T-helper 17 cell (primary cell): ENCODE measurements around the gene IFNL3. TPM values are rescaled to one million over a fixed set of nuclear protein-coding genes. Genes with fewer than 3 reads are reported as not detected.
"Not testable (repeated sequence)": the region's sequence is repeated elsewhere in the genome, so short reads cannot be mapped to it uniquely, and the experiment has no call there.

ENCODE experiments used
- ATAC-seq: fragments of 150-1000 bp; cut with Tn5 transposase; 2 replicates; pipeline ENCODE4 v1.10.0; 2021; ENCODE audit warnings: mild to moderate bottlenecking, moderate library complexity
- DNase-seq, 3 donors: peaks; one replicate each; pipeline versions ENCODE4 v3.0.0 to v3.0.0-alpha.2; 2020 to 2021
- H3K9me3 ChIP-seq: one replicate; pipeline ENCODE4 v1.7.0; 2013; ENCODE audit warnings: low read length, mild to moderate bottlenecking; ENCODE audit not compliant: control insufficient read depth, poor library complexity, severe bottlenecking
- H3K27ac Mint-ChIP-seq: one replicate; pipeline ENCODE4 v1.8.0; 2022; ENCODE audit warnings: mild to moderate bottlenecking, moderate library complexity, mixed read lengths
- H3K27me3 Mint-ChIP-seq: one replicate; pipeline ENCODE4 v1.8.0; 2022; ENCODE audit warnings: mixed read lengths
- H3K36me3 Mint-ChIP-seq: one replicate; pipeline ENCODE4 v1.8.0; 2022; ENCODE audit warnings: low read depth, mixed read lengths
- H3K4me1 Mint-ChIP-seq: one replicate; pipeline ENCODE4 v1.8.0; 2022; ENCODE audit warnings: mild to moderate bottlenecking, mixed read lengths
- H3K4me3 Mint-ChIP-seq: one replicate; pipeline ENCODE4 v1.8.0; 2022; ENCODE audit warnings: mild to moderate bottlenecking, moderate library complexity, mixed read lengths
- total RNA-seq, 4 donors: library from RNA in 2 of 4; stranded (reverse) in 2 of 4; gene quantifications; one replicate each; pipeline ENCODE4 v1.2.3 and lab custom pipeline; 2022 to 2026

IFNL3 gene
- total RNA-seq, 2 donors from 2014 or later = not detected

GRCh38 chr19:39246951-39247669, 2.3 kb upstream of the IFNL3 start:
- DNase-seq (no peak), ATAC-seq (peak; percentile 69)
- H3K27ac Mint-ChIP-seq = no peak overlapping the region
- peaks cover 7% of the 10 kb centered on the region for H3K27me3 Mint-ChIP-seq
- no peaks in the 10 kb centered on the region for H3K36me3 Mint-ChIP-seq
- peaks cover 10% of the 10 kb centered on the region for H3K4me1 Mint-ChIP-seq
- H3K4me3 Mint-ChIP-seq = peak overlapping the region; percentile 73
- no peaks in the 10 kb centered on the region for H3K9me3 ChIP-seq

DNA sequence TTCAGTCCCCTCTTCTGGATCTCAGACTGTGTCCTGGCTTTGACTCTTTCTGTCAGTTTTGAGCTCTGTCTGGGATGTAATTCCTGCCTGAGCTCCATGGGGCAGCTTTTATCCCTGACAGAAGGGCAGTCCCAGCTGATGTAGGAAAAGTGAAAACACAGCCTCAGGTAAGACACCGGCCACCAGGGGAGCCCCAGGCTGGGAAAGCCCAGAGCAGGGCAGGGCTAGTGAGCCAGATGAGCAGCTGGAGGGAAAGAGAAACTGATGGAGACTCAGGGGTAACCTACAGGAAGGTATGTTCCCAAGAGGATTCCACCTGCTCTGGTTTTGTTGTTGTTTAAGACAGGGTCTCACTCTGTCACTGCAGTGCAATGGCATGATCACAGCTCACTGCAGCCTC, 360 bp upstream of the IFNL3 start:
- H3K4me3 Mint-ChIP-seq, H3K9me3 ChIP-seq, DNase-seq, H3K36me3 Mint-ChIP-seq, H3K4me1 Mint-ChIP-seq, H3K27me3 Mint-ChIP-seq, H3K27ac Mint-ChIP-seq: not testable (repeated sequence)
- ATAC-seq = peak; percentile 59

DNA sequence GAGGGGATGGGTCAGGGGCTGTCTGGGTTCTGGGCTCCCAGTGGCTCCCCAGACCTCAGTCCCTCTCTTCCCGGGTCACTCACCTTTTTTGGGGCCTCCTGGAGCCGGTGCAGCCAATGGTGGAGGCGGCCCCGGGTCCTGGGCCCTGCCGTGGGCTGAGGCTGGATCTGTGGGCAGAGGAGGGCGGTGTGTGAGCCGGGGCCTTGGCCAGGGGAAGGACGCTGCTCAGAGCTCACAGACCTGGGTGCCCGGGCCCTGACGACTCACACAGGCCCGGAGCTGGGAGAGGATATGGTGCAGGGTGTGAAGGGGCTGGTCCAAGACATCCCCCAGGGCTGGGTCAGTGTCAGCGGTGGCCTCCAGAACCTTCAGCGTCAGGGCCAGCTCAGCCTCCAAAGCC, 1.1 kb downstream of the IFNL3 start:
- H3K27me3 Mint-ChIP-seq = peaks cover 13% of the 10 kb centered on the region
- H3K36me3 Mint-ChIP-seq, H3K27ac Mint-ChIP-seq, ATAC-seq, H3K4me3 Mint-ChIP-seq, DNase-seq, H3K4me1 Mint-ChIP-seq, H3K9me3 ChIP-seq: not testable (repeated sequence)

DNA sequence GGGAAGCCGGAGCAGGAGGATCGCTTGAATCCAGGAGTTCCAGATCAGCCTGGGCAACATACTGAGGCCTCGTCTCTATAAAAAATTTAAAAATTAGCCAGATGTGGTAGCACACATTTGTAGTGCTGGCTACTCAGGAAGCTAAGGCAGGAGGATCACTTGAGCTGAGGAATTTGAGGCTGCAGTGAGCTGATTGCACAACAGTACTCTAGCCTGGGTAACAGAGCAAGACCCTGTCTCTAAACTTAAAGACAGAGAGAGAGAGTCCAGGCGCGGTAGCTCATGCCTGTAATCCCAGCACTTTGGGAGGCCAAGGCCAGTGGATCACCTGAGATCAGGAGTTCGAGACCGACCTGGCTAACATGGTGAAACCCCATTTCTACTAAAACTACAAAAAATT, 4.4 kb downstream of the IFNL3 start:
- Mint-ChIP-seq H3K27ac (no peak overlapping the region), H3K4me1 (peaks cover 24% of the 10 kb centered on the region), H3K36me3 (no peaks in the 10 kb centered on the region), H3K27me3 (peaks cover 13% of the 10 kb centered on the region), H3K4me3 (no peak overlapping the region)
- DNase-seq (no peak), ATAC-seq (no peak)
- H3K9me3 ChIP-seq = no peaks in the 10 kb centered on the region

GRCh38 chr19:39238944-39239343, 5.9 kb downstream of the IFNL3 start:
- DNase-seq = no peak
- Mint-ChIP-seq H3K4me3 (no peak overlapping the region), H3K27ac (peak overlapping the region; percentile 53), H3K27me3 (peaks cover 5% of the 10 kb centered on the region), H3K36me3 (no peaks in the 10 kb centered on the region), H3K4me1 (peaks cover 21% of the 10 kb centered on the region)
- ATAC-seq = no peak
- H3K9me3 ChIP-seq = no peaks in the 10 kb centered on the region

DNA sequence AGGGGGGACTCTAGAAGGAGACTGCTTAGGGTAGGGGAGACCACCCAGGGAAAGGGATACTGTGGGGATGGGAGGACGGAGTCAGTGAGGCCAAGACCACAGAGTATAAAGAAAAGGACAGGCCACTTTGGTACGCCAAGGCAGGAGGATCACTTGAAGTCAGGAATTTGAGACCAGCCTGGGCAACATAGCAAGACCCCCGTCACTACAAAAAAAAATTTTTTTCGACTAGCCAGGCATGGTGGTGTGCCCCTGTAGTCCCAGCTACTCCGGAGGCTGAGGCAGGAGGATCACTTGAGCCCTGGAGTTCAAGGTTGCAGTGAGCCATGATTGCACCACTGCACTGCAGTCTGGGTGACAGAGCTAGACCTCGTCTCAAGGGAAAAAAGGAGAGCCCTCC, 6.6 kb downstream of the IFNL3 start:
- no peak for ATAC-seq
- Mint-ChIP-seq H3K4me1 (peaks cover 21% of the 10 kb centered on the region), H3K36me3 (no peaks in the 10 kb centered on the region), H3K27ac (peak overlapping the region; percentile 53), H3K4me3 (peak overlapping the region; percentile 80), H3K27me3 (peaks cover 5% of the 10 kb centered on the region)
- no peak for DNase-seq
- H3K9me3 ChIP-seq = no peaks in the 10 kb centered on the region

DNA sequence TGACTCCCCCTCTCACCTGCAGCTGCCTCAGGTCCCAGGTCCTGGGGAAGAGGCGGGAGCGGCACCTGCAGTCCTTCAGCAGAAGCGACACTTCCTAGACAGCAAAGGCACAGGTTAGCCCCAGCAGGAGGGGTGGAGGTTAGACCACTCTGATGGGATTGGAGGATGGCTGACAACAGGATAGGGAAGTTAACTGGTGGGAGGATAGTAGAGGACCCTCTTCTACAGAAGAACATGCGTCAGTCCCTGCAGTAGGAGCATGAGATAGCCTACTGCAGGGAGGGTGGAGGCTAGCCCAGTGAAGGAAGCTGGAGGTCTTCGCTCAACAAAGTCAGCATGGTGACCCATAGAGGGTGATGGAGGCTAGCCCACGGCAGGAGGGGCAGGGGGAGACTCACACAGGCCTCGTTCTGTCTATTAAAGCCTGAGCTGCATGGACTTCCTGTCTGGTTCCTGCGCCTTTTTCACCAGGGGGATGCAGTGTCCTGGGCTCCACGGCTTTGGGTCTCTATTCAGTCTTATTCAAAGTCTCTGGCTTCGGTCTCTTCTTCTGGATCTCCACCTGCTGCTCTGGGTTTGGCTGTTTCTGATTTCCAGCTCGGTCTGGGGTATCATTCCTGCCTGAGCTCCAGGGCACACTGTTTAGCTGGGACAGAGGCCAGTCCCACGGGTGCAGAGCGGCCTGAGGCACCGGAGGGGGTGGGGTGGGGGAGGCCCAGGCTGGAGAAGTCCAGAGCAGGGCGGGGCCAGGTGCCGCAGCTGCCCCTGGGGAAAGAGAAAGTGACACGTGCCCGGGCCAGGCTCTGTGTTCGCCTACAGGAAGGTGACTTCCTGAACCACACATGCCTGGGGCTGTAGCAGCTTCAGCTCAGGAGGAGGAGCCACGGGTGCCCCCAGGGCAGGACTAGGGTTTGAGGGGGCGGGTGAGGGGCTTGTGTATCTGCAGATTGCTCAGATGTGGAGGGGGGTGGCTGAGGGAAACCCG, 7.3 kb downstream of the IFNL3 start:
- Mint-ChIP-seq H3K27ac (peak overlapping the region; percentile 32), H3K27me3 (peaks cover 5% of the 10 kb centered on the region), H3K36me3 (no peaks in the 10 kb centered on the region), H3K4me3 (peak overlapping the region; percentile 80), H3K4me1 (peaks cover 21% of the 10 kb centered on the region)
- DNase-seq (peak in 2 of 3 donors; percentile 12 to 14), ATAC-seq (peak; percentile 74)
- H3K9me3 ChIP-seq = no peaks in the 10 kb centered on the region

DNA sequence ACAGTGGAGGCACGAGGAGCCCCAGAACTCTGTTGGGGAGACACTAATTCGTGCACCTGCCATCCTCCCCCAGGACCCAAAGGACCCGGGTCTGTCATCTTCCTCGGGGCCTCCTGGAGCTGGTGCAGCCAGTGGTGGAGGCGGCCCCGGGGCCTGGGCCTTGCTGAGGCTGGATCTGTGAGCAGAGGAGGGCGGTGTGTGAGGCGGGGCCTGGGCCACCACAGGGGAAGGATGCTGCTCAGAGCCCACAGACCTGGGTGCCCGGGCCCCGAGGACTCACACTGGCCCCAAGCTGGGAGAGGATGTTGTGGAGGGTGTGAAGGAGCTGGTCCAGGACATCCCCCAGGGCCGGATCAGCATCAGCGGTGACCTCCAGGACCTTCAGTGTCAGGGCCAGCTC, 8.3 kb downstream of the IFNL3 start:
- peak; percentile 67 for ATAC-seq
- DNase-seq = no peak
- H3K9me3 ChIP-seq = no peaks in the 10 kb centered on the region
- peak overlapping the region; percentile 74 for H3K27ac Mint-ChIP-seq
- H3K36me3 Mint-ChIP-seq = no peaks in the 10 kb centered on the region
- peaks cover 5% of the 10 kb centered on the region for H3K27me3 Mint-ChIP-seq
- H3K4me3 Mint-ChIP-seq = peak overlapping the region; percentile 19
- peaks cover 21% of the 10 kb centered on the region for H3K4me1 Mint-ChIP-seq

DNA sequence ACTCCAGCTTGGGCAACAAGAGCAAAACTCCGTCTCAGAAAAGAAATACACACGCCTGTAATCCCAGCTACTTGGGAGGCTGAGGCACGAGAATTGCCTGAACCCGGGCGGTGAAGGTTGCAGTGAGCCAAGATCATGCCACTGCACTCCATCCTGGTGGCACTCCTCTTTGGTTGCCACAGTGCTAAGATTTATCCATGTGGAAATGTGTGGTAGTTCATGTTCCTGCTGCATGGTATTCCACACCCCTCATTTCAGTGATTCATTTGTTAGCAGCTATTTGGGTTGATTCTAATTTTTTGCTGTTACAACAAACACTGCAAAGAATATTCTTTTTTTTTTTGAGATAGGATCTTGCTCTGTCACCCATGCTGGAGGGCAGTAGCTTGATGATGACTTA, 12.1 kb downstream of the IFNL3 start:
- H3K4me3 Mint-ChIP-seq = no peak overlapping the region
- DNase-seq (no peak), ATAC-seq (no peak)
- no peaks in the 10 kb centered on the region for H3K27me3 Mint-ChIP-seq
- no peak overlapping the region for H3K27ac Mint-ChIP-seq
- peaks cover 13% of the 10 kb centered on the region for H3K4me1 Mint-ChIP-seq
- H3K9me3 ChIP-seq = no peaks in the 10 kb centered on the region
- H3K36me3 Mint-ChIP-seq = no peaks in the 10 kb centered on the region

- H3K9me3 ChIP-seq = no peaks in the 10 kb centered on the region
- no peak overlapping the region for H3K4me3 Mint-ChIP-seq
- no peak overlapping the region for H3K27ac Mint-ChIP-seq
- H3K4me1 Mint-ChIP-seq = peaks cover 2% of the 10 kb centered on the region
- DNase-seq (no peak), ATAC-seq (no peak)
- H3K27me3 Mint-ChIP-seq = peaks cover 15% of the 10 kb centered on the region
- H3K36me3 Mint-ChIP-seq = no peaks in the 10 kb centered on the region
Measured at GRCh38 chr19:39230096-39230764, 14.6 kb downstream of the IFNL3 start.

DNA sequence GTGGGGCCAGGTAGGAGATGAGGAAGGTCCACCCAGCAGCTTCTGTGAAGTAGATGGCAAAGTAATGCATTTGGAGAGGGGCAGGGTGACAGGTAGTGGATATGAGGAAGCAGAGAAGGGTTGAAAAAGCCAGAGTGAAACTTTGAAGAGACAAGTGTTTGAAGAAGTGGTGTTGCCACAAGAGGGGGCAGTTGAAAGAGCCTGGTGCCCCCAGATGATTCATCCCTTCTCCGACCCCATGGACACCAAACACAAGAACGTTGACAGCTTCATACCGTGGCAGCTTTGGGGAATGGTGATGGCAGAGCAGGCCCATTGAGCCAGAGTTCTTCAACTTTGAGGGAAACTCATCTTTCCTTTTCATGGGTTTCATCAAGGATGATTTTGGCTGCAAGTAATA, 19.9 kb downstream of the IFNL3 start:
- ATAC-seq = no peak
- no peak for DNase-seq
- Mint-ChIP-seq H3K27me3 (peaks cover 53% of the 10 kb centered on the region), H3K36me3 (peaks cover 5% of the 10 kb centered on the region), H3K4me3 (no peak overlapping the region), H3K27ac (no peak overlapping the region), H3K4me1 (peaks cover 6% of the 10 kb centered on the region)
- H3K9me3 ChIP-seq = no peaks in the 10 kb centered on the region

- ATAC-seq = peak; percentile 44
- peaks cover 8% of the 10 kb centered on the region for H3K36me3 Mint-ChIP-seq
- no peak overlapping the region for H3K4me3 Mint-ChIP-seq
- peaks cover 9% of the 10 kb centered on the region for H3K4me1 Mint-ChIP-seq
- no peak for DNase-seq
- no peaks in the 10 kb centered on the region for H3K9me3 ChIP-seq
- peaks cover 60% of the 10 kb centered on the region for H3K27me3 Mint-ChIP-seq
- no peak overlapping the region for H3K27ac Mint-ChIP-seq
Measured at GRCh38 chr19:39223703-39224279, 21.0 kb downstream of the IFNL3 start.

DNA sequence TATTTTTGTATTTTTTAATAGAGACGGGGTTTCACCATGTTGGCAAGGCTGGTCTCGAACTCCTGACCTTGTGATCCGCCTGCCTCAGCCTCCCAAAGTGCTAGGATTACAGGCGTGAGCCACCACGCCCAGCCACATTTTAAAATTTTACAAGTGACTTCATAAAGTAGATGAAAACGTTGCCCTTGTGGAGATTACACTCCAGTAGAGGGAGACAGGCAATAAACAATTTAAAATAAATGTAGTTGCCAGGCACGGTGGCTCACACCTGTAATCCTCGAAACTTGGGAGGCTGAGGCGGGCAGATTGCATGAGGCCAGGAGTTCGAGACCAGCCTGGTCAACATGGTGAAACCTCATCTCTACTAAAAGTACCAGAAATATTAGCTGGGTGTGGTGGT, 25.7 kb downstream of the IFNL3 start:
- H3K4me3 Mint-ChIP-seq, H3K36me3 Mint-ChIP-seq: not testable (repeated sequence)

More for the DNA sequence above, 25.7 kb downstream of the IFNL3 start:
- not testable (repeated sequence) for ATAC-seq, H3K4me1 Mint-ChIP-seq, H3K9me3 ChIP-seq, H3K27ac Mint-ChIP-seq, DNase-seq
- H3K27me3 Mint-ChIP-seq = peaks cover 44% of the 10 kb centered on the region
